ENCODE measurements around the gene SPATA6.
"Not testable (repeated sequence)": the region's sequence is repeated elsewhere in the genome, so short reads cannot be mapped to it uniquely, and the experiment has no call there.

Gene SPATA6

DNA sequence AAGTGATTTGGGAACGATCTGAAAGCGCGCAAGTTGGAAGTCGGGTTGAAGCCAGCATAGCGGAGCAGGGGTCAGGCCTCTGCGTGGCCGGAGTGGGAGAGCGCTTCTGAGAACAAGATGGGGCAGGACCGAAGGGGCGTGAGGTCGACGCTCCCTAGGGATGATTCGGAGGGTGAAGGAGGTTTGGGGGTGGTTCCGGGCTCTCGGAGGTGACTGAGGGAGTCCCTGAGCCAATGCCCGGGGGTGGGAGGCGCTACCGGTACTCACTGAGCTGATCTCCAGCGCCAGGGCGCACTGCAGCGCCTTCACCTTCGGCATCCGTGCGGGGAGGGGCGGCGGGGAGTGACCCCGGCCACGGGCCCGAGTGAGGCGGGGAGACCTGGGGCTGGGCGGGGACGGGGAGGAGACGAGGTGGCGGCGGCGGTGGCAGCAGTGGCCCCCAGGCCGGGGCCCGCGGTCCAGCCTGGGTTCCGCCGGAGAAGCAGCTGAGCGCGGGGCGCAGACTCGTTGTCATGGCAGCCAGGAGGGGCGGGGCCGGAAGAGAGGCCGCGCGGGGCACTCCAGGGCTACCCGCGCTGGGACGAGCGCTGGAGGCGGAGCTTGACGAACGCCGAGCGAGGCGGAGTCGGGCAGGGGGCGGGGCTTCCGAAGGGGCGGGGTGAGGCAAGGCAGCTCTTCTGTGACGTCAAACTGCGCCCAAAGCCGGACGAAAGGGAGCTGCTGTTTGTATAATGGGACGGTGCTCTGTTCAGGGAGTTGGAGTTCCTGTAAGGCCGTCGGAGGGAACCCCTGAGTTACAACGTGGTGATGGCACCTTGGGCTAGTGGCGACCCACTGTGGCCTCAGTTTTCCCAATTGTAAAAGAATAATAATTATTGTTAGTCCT, at the start of gene SPATA6:
TSS of gene SPATA6 (minus strand) at position 514 of the 886 bp plus-strand sequence. CDS start at position 318, 196 bp downstream.
- peak; percentile 89 for DNase-seq (ENCODE audit: low read depth)

GRCh38 chr1:48519896-48520295, 47.9 kb upstream of the SPATA6 start:
- not testable (repeated sequence) for DNase-seq (ENCODE audit: low read depth)

- no peak for DNase-seq (ENCODE audit: low read depth)
Observed at GRCh38 chr1:48506870-48507269, 34.9 kb upstream of the SPATA6 start.

- no peak for DNase-seq (ENCODE audit: low read depth)
Observed at GRCh38 chr1:48500541-48501450, 28.8 kb upstream of the SPATA6 start.

GRCh38 chr1:48499211-48499735, 27.3 kb upstream of the SPATA6 start:
- no peak for DNase-seq (ENCODE audit: low read depth)

DNA sequence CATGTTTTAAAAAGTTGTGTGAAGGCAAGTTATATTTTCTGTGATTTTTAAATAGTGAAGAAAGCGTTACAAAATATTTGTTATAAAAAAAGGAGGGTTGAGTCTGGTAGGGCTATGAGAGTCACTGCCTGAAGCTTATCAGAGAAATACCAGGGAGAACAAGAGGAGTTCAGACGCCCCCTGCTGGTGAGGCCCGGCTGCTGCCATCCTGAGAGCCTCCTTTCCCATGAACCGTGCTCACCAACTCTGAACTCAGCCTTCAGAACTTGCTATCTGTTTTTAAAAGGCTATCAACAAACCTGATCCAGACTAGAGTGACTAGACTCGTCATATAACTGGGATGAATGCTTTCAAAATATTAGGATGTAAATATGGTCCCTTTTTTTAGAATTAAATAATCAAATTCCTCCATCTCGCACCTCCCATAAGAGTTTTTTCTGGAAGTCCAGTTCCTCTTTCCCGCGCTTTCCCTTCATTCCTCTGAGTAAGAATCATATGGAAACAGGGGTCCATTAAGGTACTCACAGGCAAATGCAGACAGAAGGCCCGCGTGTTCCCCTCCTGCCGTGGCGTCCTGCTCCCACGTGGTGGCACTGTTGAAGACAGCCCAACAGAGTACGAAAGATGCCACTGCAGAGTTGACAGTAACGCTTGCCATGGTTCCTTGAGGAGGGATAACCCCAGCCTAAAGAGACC, 26.2 kb upstream of the SPATA6 start:
- peak; percentile 58 for DNase-seq (ENCODE audit: low read depth)

- no peak for DNase-seq (ENCODE audit: low read depth)
Observed at GRCh38 chr1:48495911-48496310, 23.9 kb upstream of the SPATA6 start.

DNA sequence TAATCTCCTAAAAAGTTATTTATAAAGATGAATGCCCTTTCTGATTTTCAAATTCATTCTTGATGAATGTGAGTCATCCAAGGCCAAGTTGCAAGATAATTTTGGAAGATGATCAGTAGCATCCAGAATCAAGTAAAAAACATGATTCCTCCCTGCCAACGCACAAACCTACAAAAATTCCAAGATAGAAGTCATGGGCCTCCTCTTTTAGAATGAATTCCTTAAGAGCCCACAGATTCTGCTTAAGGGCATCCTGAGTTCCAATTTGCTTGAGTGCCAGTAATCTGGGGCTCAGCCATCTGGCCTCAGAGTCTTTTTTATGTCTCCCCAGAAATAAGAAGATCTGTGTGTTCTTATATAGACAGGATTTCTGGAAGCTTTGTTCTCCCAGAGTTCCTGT, 23.2 kb upstream of the SPATA6 start:
- no peak for DNase-seq (ENCODE audit: low read depth)

GRCh38 chr1:48493970-48494769, 22.2 kb upstream of the SPATA6 start:
- DNase-seq (ENCODE audit: low read depth), result no peak

- DNase-seq (ENCODE audit: low read depth), result no peak
Observed at GRCh38 chr1:48493041-48493440, 21.0 kb upstream of the SPATA6 start.

- DNase-seq (ENCODE audit: low read depth), result no peak
Observed at GRCh38 chr1:48492392-48492791, 20.4 kb upstream of the SPATA6 start.

DNA sequence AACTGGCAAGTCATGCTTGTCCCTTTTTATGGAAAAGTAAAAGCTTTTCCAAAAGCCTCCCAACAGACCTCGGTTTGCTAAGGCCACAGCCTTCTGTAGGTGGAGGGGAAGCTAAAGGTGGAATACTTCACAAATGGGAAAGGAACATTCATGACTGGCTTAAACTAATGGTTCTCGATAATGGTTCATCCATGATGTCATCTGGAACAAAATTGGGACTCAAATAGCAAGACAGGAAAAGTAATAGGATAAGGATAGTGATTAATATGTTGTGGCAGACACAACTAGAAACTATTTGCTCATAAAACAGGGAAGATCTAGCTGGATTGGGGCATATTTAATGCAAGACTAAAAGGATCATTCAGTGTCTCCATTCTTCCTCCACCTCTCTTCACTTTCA, 16.7 kb upstream of the SPATA6 start:
- no peak for DNase-seq (ENCODE audit: low read depth)

- no peak for DNase-seq (ENCODE audit: low read depth)
Observed at GRCh38 chr1:48480504-48480903, 8.5 kb upstream of the SPATA6 start.

GRCh38 chr1:48480023-48480422, 8.0 kb upstream of the SPATA6 start:
- DNase-seq (ENCODE audit: low read depth), result not testable (repeated sequence)

DNA sequence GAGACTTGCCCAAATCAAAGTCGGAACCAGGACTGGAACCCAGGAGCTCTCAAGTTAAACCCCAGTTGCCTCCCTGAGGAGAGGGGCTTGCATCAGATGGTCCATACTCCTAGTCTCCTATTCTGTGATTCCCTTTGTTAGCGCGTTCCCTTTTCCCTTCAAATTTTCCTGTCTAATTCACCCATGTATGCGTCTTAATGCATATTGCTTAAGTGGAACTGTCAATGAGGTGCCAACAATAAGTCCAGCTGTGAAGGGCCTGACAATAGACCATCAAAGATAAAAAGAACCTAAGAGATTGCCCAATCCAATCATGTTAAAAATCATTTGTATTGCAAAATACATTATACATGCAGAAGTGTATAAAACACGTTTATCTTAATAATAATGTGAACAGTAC, 634 bp upstream of the SPATA6 start:
- no peak for DNase-seq (ENCODE audit: low read depth)

- DNase-seq (ENCODE audit: low read depth), result no peak
Observed at GRCh38 chr1:48470950-48471690, 884 bp downstream of the SPATA6 start.

GRCh38 chr1:48470481-48470855, 1.5 kb downstream of the SPATA6 start:
- no peak for DNase-seq (ENCODE audit: low read depth)

GRCh38 chr1:48469616-48470480, 2.2 kb downstream of the SPATA6 start:
- DNase-seq (ENCODE audit: low read depth), result no peak

DNA sequence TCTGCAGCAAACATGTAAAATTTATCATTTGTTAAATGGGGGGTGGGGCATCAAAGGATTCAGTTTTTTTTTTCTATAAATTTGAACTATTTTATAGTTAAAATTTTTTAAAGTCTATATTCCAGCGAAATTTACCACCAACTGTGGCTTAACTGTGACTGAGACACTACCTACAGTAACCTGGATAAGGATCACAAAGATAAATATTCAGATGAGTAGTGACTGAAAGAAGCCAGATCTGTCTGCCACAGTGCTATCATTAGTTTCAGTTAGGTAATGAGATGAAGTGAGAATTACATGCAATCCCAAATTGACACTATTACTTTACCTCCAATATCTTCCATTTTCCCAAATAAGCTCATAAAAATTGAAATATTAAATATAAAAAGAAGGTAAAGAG, 5.4 kb downstream of the SPATA6 start:
- DNase-seq (ENCODE audit: low read depth), result no peak
